Pancreas (tissue), 10 donors: Measurements from ENCODE around the gene NEK6. TPM values are rescaled to one million over a fixed set of nuclear protein-coding genes. Genes with fewer than 3 reads are reported as not detected.

Source experiments
- ATAC-seq, 4 donors: fragments of 200-7000 bp; cut with Tn5 transposase; one replicate each; pipeline versions ENCODE4 v1.8.0 to v1.9.1; 2020; ENCODE audit warnings: mild to moderate bottlenecking in 4 of 4, moderate library complexity in 4 of 4
- DNase-seq, 6 donors: peaks; one replicate each; pipeline ENCODE4 v3.0.0-alpha.2; 2020
- FAIRE-seq: peaks from 2 replicates; lab custom pipeline; 2012; peaks lifted over from hg19 to GRCh38; lab: Jason Lieb, UNC
- H3K27ac ChIP-seq, 4 donors: fragments of 200-600 bp; sonication (generic); 1 replicate in 3 of 4; 2 replicates in 1 of 4; pipeline versions ENCODE4 v1.5.0 to v1.8.0; 2020
- H3K27me3 ChIP-seq, 4 donors: fragments of 200-600 bp; one replicate each; pipeline ENCODE4 v1.8.0; 2021
- H3K36me3 ChIP-seq, 3 donors: fragments of 200-600 bp; sonication (generic) in 1 of 3; one replicate each; pipeline versions ENCODE4 v1.5.0 to v1.8.0; 2020 to 2021
- H3K4me1 ChIP-seq, 3 donors: fragments of 200-600 bp; one replicate each; pipeline ENCODE4 v1.8.0; 2021
- H3K4me3 ChIP-seq, 4 donors: fragments of 200-600 bp; sonication (generic) in 2 of 4; one replicate each; pipeline versions ENCODE4 v1.5.0 to v1.8.0; 2020 to 2021
- H3K9me3 ChIP-seq, 4 donors: fragments of 200-600 bp; one replicate each; pipeline ENCODE4 v1.8.0; 2021
- CTCF ChIP-seq, 4 donors: fragments of 200-600 bp; sonication (generic) in 3 of 4; IDR thresholded peaks; one replicate each; pipeline versions ENCODE4 v1.5.0 to v1.8.0; 2021; ENCODE audit warnings: antibody characterized with exemption in 4 of 4
- WGBS, 2 donors: extraction: QIAGEN DNeasy Blood & Tissue Kit; methylation state at CpG; one replicate each; pipeline ENCODE4 v1.1.7; 2013; 5-methylcytosine and 5-hydroxymethylcytosine counted together
- intact Hi-C, 3 donors: fragments of 100-400 bp; cut with DNase I; formaldehyde crosslinking; loops; one replicate each; pipeline versions ENCODE4 v1.11.1 to v1.14.2; 2022
- polyA plus RNA-seq, 2 donors: library from polyadenylated mRNA; stranded (reverse); fragments of 200-250 nt; gene quantifications; one replicate each; pipeline ENCODE4 v1.2.3, GENCODE V29; 2013
- total RNA-seq, 6 donors: library from RNA; stranded (reverse); fragmentation: NEBNext Ultra II Directional in 4 of 6; extraction: Animal tissue kit (Norgen Biotek cat#: 25700) in 4 of 6; gene quantifications; one replicate each; pipeline versions ENCODE4 v1.2.1 to v1.2.4, GENCODE V29; 2021 to 2023
- donor health status: healthy with polysubstance abuse.
- donor health status: DM: no; HTN: no; CAD: no; lungs with moderate emphysema.
- donor health status: DM: no; HTN: no; CAD: no.
- donor health status: control.
- donor health status: control.
- donor health status: Bipolar disorder and iron deficiency.
- donor health status: DM: yes; HTN: yes; CAD: no.
- donor health status: DM: no; HTN: no; CAD: no.
- donor health status: DM: no; HTN: no; CAD: no.
- donor health status: DM: yes; HTN: yes; CAD: no.

Gene NEK6
- total and polyA plus RNA-seq, 8 donors, result 7.8 to 67.0 (median 29.7) TPM

- peaks cover 28 to 54% (median 36%) of the 10 kb centered on the region in 3 donors for H3K4me1 ChIP-seq
Measured at GRCh38 chr9:124269556-124269955, 11.8 kb downstream of the NEK6 start.

GRCh38 chr9:124270504-124271335 is 13.0 kb downstream of the NEK6 start:
- no peak for TF ChIP-seq CTCF (IDR thresholded peaks at IDR 0.05)
- H3K9me3 ChIP-seq, result no peaks in the 10 kb centered on the region
- FAIRE-seq, result no peak
- no peaks in the 10 kb centered on the region for H3K27me3 ChIP-seq
- WGBS, 2 donors, result 29 to 30% methylated on average over 14 of the region's 14 CpGs
- no peaks in the 10 kb centered on the region for H3K36me3 ChIP-seq
- H3K27ac ChIP-seq, result peak overlapping the region; percentile 27 to 66 (median 44)
- intact Hi-C loops, result no loop called here
- peaks cover 28 to 54% (median 36%) of the 10 kb centered on the region in 3 donors for H3K4me1 ChIP-seq
- peak; percentile 81 to 85 (median 84) for ATAC-seq
- peak in 5 of 6 donors; percentile 77 to 87 (median 83) for DNase-seq
- no peak overlapping the region for H3K4me3 ChIP-seq

More at GRCh38 chr9:124269556-124269955, 11.8 kb downstream of the NEK6 start:
- WGBS, 2 donors, result 93 to 94% methylated on average over 6 of the region's 6 CpGs
- no peak overlapping the region for H3K27ac ChIP-seq
- no peaks in the 10 kb centered on the region for H3K36me3 ChIP-seq
- no peak for TF ChIP-seq CTCF (IDR thresholded peaks at IDR 0.05)
- intact Hi-C loops, result no loop called here
- no peak for FAIRE-seq
- no peak for ATAC-seq
- no peak for DNase-seq
- no peaks in the 10 kb centered on the region for H3K9me3 ChIP-seq
- H3K4me3 ChIP-seq, result no peak overlapping the region
- H3K27me3 ChIP-seq, result no peaks in the 10 kb centered on the region

GRCh38 chr9:124271660-124272059 is 13.9 kb downstream of the NEK6 start:
- no peaks in the 10 kb centered on the region for H3K36me3 ChIP-seq
- H3K4me1 ChIP-seq, result peaks cover 28 to 49% (median 35%) of the 10 kb centered on the region in 3 donors
- H3K27me3 ChIP-seq, result no peaks in the 10 kb centered on the region
- peak overlapping the region in 3 of 4 donors; percentile 27 to 66 (median 60) for H3K27ac ChIP-seq
- TF ChIP-seq CTCF (IDR thresholded peaks at IDR 0.05), result no peak
- WGBS, 2 donors, result 29 to 31% methylated on average over 7 of the region's 7 CpGs
- H3K4me3 ChIP-seq, result no peak overlapping the region
- intact Hi-C loops, result no loop called here
- peak in 2 of 6 donors; percentile 56 to 66 for DNase-seq
- H3K9me3 ChIP-seq, result no peaks in the 10 kb centered on the region
- FAIRE-seq, result no peak
- peak; percentile 31 to 55 (median 54) for ATAC-seq

GRCh38 chr9:124272118-124272517 is 14.4 kb downstream of the NEK6 start:
- ATAC-seq, result no peak
- Histone ChIP-seq H3K4me3 (no peak overlapping the region), H3K36me3 (no peaks in the 10 kb centered on the region), H3K27me3 (no peaks in the 10 kb centered on the region), H3K27ac (peak overlapping the region in 3 of 4 donors; percentile 27 to 66 (median 60)), H3K4me1 (peaks cover 28 to 44% (median 31%) of the 10 kb centered on the region in 3 donors), H3K9me3 (no peaks in the 10 kb centered on the region)
- no peak for DNase-seq
- intact Hi-C loops, result no loop called here
- TF ChIP-seq CTCF (IDR thresholded peaks at IDR 0.05), result no peak
- FAIRE-seq, result no peak
- 85 to 90% methylated on average over 7 of the region's 7 CpGs for WGBS, 2 donors

- H3K9me3 ChIP-seq, result no peaks in the 10 kb centered on the region
- no peak for DNase-seq
- ATAC-seq, result no peak
- WGBS, 2 donors, result 73 to 77% methylated on average over 9 of the region's 9 CpGs
- no peak overlapping the region for H3K4me3 ChIP-seq
- peaks cover 23 to 35% (median 27%) of the 10 kb centered on the region in 3 donors for H3K4me1 ChIP-seq
- intact Hi-C loops, result no loop called here
- TF ChIP-seq CTCF (IDR thresholded peaks at IDR 0.05), result no peak
- no peak overlapping the region for H3K27ac ChIP-seq
- H3K36me3 ChIP-seq, result no peaks in the 10 kb centered on the region
- H3K27me3 ChIP-seq, result no peaks in the 10 kb centered on the region
- no peak for FAIRE-seq
Measured at GRCh38 chr9:124272979-124273378, 15.2 kb downstream of the NEK6 start.
